ENCODE results near the gene UBAC1.
A peak's percentile ranks its signal among the peaks of the same experiment; 100 is the strongest.

UBAC1 gene

GRCh38 chr9:135961277-135961715 lies at the start of gene UBAC1:
Gene UBAC1, minus strand, starts transcription at chr9:135961373. Its CDS starts 211 bp downstream, at chr9:135961162.
- no peak for TF ChIP-seq CTCF (IDR thresholded peaks at IDR 0.05; ENCODE audit: borderline replicate concordance, control extremely low read depth, extremely low read depth, insufficient read depth, missing control alignments)
- in situ Hi-C loops (cut with MboI; ENCODE audit: low sequenced_read_pairs, unreplicated experiment): loop anchor here (10.0 kb wide), 1 partner anchor 154 kb away; the partner anchor contains the start of gene TMEM250
- peak; percentile 100 for DNase-seq (ENCODE audit: low spot score)

GRCh38 chr9:136010615-136011361 lies 49.6 kb upstream of the UBAC1 start:
- DNase-seq (ENCODE audit: low spot score): no peak
- in situ Hi-C loops (cut with MboI; ENCODE audit: low sequenced_read_pairs, unreplicated experiment): no loop called here
- TF ChIP-seq CTCF (IDR thresholded peaks at IDR 0.05; ENCODE audit: borderline replicate concordance, control extremely low read depth, extremely low read depth, insufficient read depth, missing control alignments): no peak

GRCh38 chr9:136010176-136010575 lies 49.0 kb upstream of the UBAC1 start:
- TF ChIP-seq CTCF (IDR thresholded peaks at IDR 0.05; ENCODE audit: borderline replicate concordance, control extremely low read depth, extremely low read depth, insufficient read depth, missing control alignments): no peak
- in situ Hi-C loops (cut with MboI; ENCODE audit: low sequenced_read_pairs, unreplicated experiment): no loop called here
- DNase-seq (ENCODE audit: low spot score): no peak

- DNase-seq (ENCODE audit: low spot score): no peak
- in situ Hi-C loops (cut with MboI; ENCODE audit: low sequenced_read_pairs, unreplicated experiment): no loop called here
- no peak for TF ChIP-seq CTCF (IDR thresholded peaks at IDR 0.05; ENCODE audit: borderline replicate concordance, control extremely low read depth, extremely low read depth, insufficient read depth, missing control alignments)
Observed at GRCh38 chr9:136009516-136009915, 48.3 kb upstream of the UBAC1 start.

DNA sequence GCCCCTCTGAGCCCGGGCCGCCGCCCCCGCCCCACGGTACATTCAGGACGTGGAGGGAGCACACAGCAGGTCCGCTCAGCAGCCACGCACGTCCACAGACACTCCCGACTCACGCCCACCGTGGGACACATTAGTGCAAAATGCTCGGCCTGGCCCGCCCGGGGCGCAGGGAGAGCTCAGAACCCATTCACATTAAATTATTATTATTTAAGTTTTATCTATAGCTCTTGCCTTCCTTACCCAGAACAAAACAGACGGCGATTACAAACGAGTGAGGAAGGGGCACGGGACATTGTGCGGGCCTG lies 47.5 kb upstream of the UBAC1 start:
- TF ChIP-seq CTCF (IDR thresholded peaks at IDR 0.05; ENCODE audit: borderline replicate concordance, control extremely low read depth, extremely low read depth, insufficient read depth, missing control alignments): no peak
- in situ Hi-C loops (cut with MboI; ENCODE audit: low sequenced_read_pairs, unreplicated experiment): no loop called here
- DNase-seq (ENCODE audit: low spot score): no peak

GRCh38 chr9:136007934-136008692 lies 46.9 kb upstream of the UBAC1 start:
- TF ChIP-seq CTCF (IDR thresholded peaks at IDR 0.05; ENCODE audit: borderline replicate concordance, control extremely low read depth, extremely low read depth, insufficient read depth, missing control alignments): no peak
- no peak for DNase-seq (ENCODE audit: low spot score)
- in situ Hi-C loops (cut with MboI; ENCODE audit: low sequenced_read_pairs, unreplicated experiment): no loop called here
